Astrocyte of the spinal cord (primary cell): ENCODE results near the gene GEMIN4.

Experiments
- DNase-seq: peaks from one replicate; pipeline ENCODE4 v3.0.0; 2011; ENCODE audit warnings: low read depth, low spot score
- H3K4me3 ChIP-seq: 2 replicates; pipeline ENCODE4 v1.5.1; 2011; ENCODE audit warnings: low read depth, mild to moderate bottlenecking, low read length, moderate library complexity
- CTCF ChIP-seq: IDR thresholded peaks from 2 replicates; pipeline ENCODE4 v1.5.1; 2012; ENCODE audit warnings: low read depth, mild to moderate bottlenecking, low read length, inconsistent platforms
- in situ Hi-C: cut with HindIII; loops from 2 replicates; pipeline ENCODE4 v1.10.0; 2017; ENCODE audit warnings: low sequenced_read_pairs

GEMIN4 gene

GRCh38 chr17:752002-752619 lies at the start of gene GEMIN4:
TSS of gene GEMIN4 (minus strand) at chr17:752264. CDS start at chr17:752142, 122 bp downstream.
- TF ChIP-seq CTCF = peak; percentile 90
- in situ Hi-C loops = no loop called here
- H3K4me3 ChIP-seq = peak within 1 kb of the TSS; percentile 67
- peak; percentile 86 for DNase-seq

GRCh38 chr17:801660-802059 lies 49.6 kb upstream of the GEMIN4 start:
- in situ Hi-C loops = no loop called here
- H3K4me3 ChIP-seq = no peak overlapping the region
- TF ChIP-seq CTCF = no peak
- peak; percentile 32 for DNase-seq

- no peak for DNase-seq
- in situ Hi-C loops = no loop called here
- no peak for TF ChIP-seq CTCF
- no peak overlapping the region for H3K4me3 ChIP-seq
Observed at GRCh38 chr17:800446-801242, 48.6 kb upstream of the GEMIN4 start.

- no peak overlapping the region for H3K4me3 ChIP-seq
- no peak for DNase-seq
- TF ChIP-seq CTCF = no peak
- in situ Hi-C loops = no loop called here
Observed at GRCh38 chr17:799261-799660, 47.2 kb upstream of the GEMIN4 start.

- no peak for DNase-seq
- TF ChIP-seq CTCF = no peak
- H3K4me3 ChIP-seq = no peak overlapping the region
- in situ Hi-C loops = no loop called here
Observed at GRCh38 chr17:798246-798645, 46.2 kb upstream of the GEMIN4 start.

- no peak overlapping the region for H3K4me3 ChIP-seq
- no peak for TF ChIP-seq CTCF
- in situ Hi-C loops = no loop called here
- DNase-seq = no peak
Observed at GRCh38 chr17:797236-797840, 45.3 kb upstream of the GEMIN4 start.
